GOT3 (cell line): ENCODE data around the gene CEP83.
"Not testable (repeated sequence)": the region's sequence is repeated elsewhere in the genome, so short reads cannot be mapped to it uniquely, and the experiment has no call there.

ENCODE experiments used
- DNase-seq: peaks from one replicate; lab custom pipeline; 2025; ENCODE audit warnings: mixed read lengths; lab: John Stamatoyannopoulos, UW

Gene CEP83

GRCh38 chr12:94459728-94460615 is at the start of gene CEP83:
Gene CEP83 (minus strand): TSS chr12:94459867. CDS start chr12:94412490, 47,377 bp downstream.
- DNase-seq, result peak; percentile 55

GRCh38 chr12:94509317-94509716 is 49.6 kb upstream of the CEP83 start:
- DNase-seq, result no peak

DNA sequence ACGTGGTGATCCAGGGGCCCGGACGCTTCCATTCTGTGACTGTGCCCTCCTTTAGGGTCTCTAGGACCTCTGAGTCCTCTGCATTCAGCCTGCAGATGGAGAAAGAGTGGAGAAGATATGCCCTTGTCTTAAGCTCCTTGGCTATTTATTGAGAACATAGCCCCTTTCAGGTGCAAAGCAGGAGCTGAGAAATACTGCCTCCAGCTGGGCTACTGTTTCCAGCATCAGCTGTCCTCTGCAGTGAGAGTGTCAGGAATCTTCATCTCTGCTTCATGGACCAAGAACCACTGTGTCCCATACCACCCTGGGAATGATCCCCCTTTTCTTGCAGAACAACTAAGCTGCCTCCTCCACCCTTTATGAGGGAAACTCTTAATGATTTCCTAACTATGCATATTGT is 47.8 kb upstream of the CEP83 start:
- DNase-seq, result no peak

- no peak for DNase-seq
Observed at GRCh38 chr12:94504386-94504785, 44.7 kb upstream of the CEP83 start.

DNA sequence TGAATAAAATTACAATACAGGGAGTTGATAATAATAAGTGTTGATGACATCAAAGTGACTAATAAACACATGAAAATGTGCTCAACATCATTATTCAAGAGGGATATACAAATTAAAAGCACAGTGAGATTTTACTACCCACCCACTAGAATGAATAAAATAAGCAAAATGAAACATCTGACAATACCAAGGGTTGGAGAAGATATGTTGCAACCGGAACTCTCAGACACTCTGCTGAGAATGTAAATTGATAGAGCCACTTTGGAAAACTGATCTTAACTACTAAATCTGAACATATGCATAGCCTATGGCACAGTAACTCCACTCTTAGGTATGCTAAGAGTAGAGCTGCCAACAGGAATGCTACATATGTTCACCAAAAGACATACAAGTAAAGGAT is 44.0 kb upstream of the CEP83 start:
- DNase-seq, result no peak

GRCh38 chr12:94500831-94501567 is 41.3 kb upstream of the CEP83 start:
- no peak for DNase-seq

DNA sequence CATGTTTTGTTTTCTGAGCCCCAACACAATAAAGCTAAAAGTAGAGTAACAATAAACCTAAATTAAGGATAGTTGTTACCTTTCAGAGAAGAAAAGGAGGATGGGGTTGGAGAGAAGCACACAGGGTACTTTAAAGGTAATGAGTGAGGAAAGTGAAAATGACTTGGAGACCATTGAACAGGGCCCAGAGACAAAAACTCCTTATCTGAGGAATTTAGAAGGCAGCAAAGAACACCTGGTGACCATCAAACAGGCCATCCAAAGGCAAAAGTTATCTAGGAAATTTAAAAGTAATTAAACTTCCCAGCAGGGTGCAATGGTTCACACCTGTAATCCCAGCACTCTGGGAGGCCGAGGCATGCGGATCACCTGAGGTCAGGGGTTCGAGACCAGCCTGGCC is 39.0 kb upstream of the CEP83 start:
- no peak for DNase-seq

- no peak for DNase-seq
Observed at GRCh38 chr12:94498073-94498472, 38.4 kb upstream of the CEP83 start.

DNA sequence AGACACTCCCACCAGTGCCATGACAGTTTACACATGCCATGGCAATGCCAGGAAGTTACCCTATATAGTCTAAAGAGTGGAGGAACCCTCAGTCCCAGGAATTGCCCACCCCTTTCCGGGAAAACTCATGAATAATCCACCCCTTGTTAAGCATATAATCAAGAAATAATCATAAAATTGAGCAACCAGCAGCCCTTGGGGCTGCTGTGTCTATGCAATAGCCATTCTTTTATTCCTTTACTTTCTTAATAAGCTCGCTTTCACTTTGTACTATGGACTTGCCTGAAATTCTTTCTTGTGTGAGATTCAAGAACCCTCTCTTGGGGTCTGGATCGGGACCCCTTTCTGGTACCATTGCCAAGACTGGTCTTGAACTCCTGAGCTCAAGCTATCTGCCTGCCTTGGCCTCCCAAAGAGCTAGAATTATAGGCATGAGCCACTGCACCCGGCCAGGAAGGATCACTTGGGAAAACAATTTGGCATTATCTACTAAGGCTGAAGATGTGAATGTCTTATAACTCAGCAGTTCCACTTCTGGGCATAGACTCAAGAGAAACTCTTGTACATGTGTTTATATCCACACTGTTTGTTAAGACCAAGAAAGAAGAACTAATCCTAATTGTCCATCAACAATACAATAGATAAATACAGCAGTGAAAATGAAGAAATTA is 35.9 kb upstream of the CEP83 start:
- DNase-seq, result no peak

DNA sequence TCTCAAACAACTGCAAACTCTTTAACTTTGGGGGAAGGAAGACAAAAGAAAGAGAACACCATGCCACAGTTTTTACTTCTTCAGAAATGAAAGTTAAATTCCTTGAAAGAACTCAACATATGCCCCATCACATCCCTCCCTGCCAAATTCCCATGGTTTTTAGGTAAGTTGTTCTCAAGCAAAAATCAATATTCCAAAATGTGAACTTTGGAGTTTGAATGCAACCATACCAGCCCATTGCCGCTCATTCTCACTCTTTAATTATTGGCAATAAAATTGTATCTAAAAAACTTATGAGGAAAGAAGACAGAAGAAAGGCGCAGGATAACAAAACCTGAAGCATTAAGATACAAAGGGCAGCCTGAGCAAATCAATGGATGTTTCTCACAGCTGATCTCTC is 31.8 kb upstream of the CEP83 start:
- DNase-seq, result no peak

DNA sequence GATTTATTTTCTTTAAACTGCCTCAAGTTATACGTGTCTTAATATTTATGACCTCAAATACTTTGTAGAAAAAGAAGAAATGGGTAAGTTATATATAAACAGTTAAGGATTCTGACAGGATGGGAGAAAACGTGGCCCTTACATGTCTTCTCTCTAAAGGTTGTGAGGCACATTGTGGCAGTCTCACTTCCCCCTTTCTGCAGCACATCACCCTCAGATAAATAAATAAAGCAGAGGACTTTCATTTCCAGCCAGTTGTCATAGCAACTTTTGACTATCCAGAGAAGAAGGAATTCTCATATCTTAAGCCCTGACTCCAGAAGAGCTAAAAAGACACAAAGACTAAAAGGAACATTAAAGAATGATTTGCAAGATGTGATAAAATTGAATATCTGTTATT is 28.8 kb upstream of the CEP83 start:
- DNase-seq, result no peak

- no peak for DNase-seq
Observed at GRCh38 chr12:94481734-94482133, 22.1 kb upstream of the CEP83 start.

GRCh38 chr12:94469522-94469921 is 9.9 kb upstream of the CEP83 start:
- DNase-seq, result no peak

DNA sequence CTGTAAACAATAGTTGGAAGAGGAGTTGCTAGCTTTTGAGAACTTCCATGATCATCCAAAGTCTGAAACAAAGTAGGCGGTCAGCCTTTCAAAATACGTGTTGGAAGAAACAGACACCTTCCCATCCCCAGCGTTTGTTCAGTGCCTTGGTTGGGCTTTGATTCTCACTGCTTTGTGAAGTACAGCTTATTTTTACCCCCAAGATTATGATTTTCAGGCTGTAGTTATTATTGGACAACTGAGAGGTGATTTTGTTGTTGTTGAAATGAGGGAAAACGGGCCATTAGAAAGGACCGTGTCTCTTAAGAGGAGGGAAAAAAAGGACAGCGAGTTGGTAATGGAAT is 921 bp upstream of the CEP83 start:
- DNase-seq, result no peak

DNA sequence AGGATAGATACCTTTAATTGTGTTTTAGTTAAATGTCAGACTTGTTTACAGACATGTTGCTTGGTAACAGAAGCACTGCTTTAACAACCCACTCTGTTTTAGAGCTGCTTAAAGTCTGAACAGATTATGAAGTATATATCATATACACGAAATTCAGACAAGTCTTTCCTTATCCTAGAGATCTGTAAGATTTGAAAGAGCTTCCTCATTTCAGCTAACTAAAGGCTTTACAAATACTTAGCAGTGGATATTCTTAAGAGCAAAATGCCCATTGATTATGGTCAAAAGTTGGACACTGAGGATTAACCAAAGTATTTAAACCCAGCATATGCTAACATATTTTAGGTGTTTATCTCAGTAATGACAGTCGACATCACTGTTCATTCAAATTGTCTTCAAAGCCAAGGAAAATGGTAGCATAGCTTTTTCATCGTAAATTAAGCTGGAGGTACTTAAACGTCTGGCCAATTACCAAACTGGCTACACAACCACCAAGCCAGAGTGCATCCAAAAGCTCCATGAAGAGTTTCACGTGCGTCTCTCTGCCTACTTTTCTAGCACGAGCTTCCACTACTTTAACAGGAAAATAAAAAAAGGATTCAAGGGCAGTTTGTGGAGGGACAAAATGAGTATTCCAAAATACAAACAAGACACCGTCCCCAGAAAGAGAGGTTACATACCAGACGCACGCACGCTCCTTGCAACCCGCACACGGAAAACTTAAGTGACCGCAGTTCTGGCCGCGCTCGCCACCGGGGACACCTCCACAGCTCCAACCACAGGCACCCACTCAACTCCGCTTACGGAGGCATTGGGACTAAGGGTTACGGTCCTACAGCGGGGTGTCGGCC is 565 bp downstream of the CEP83 start:
- no peak for DNase-seq

- no peak for DNase-seq
Observed at GRCh38 chr12:94457311-94457710, 2.4 kb downstream of the CEP83 start.

GRCh38 chr12:94454318-94454717 is 5.3 kb downstream of the CEP83 start:
- not testable (repeated sequence) for DNase-seq

GRCh38 chr12:94445662-94446061 is 14.0 kb downstream of the CEP83 start:
- DNase-seq, result no peak

GRCh38 chr12:94437303-94437702 is 22.4 kb downstream of the CEP83 start:
- no peak for DNase-seq

GRCh38 chr12:94435511-94435927 is 24.1 kb downstream of the CEP83 start:
- DNase-seq, result no peak

- DNase-seq, result no peak
Observed at GRCh38 chr12:94434171-94434570, 25.5 kb downstream of the CEP83 start.

DNA sequence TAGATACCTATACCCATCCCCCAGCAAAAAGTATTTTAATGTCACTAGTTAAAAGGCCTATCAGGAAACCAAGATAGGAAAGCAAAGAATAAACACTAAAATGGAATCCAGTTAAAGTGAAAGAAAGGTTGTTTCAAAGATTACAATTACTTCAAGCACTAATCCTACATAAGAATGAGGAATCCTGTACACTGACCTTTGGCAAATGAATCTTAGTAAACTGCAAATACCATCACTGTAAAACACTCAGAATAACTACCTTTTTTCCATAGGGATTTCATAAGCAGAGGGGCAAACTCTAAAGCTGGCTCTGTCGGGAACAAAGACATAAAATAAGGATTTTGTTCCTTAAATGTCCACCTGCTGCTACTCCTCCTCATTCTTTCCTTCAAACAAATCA is 25.9 kb downstream of the CEP83 start:
- DNase-seq, result no peak
